WTC11 (cell line): ENCODE results near the gene PROM2.

Source experiments
- E2F4 ChIP-seq: sonication (generic); formaldehyde crosslinking; IDR thresholded peaks from 2 replicates; pipeline ENCODE4 v1.8.1; 2022; ENCODE audit warnings: low read depth, mild to moderate bottlenecking, moderate library complexity, missing genetic modification reagents, borderline replicate concordance
- JUN ChIP-seq: sonication (generic); formaldehyde crosslinking; IDR thresholded peaks from 2 replicates; pipeline ENCODE4 v1.8.0; 2023; ENCODE audit warnings: mild to moderate bottlenecking, missing genetic modification reagents
- NFYB ChIP-seq: sonication (generic); formaldehyde crosslinking; conservative IDR thresholded peaks from 2 replicates; pipeline ENCODE4 v1.8.0; 2022; ENCODE audit warnings: low read depth, missing genetic modification reagents
- RELA ChIP-seq: sonication (generic); formaldehyde crosslinking; IDR thresholded peaks from 2 replicates; pipeline ENCODE4 v1.8.1; 2022; ENCODE audit warnings: missing genetic modification reagents, mild to moderate bottlenecking, borderline replicate concordance

GRCh38 chr2:95278637-95279225 is 4.5 kb downstream of the PROM2 start:
- TF ChIP-seq RELA (CRISPR knock-in tag) (no peak), JUN (CRISPR knock-in tag) (no peak), E2F4 (CRISPR knock-in tag) (no peak), NFYB (CRISPR knock-in tag) (no peak)
